Osteocyte (in vitro differentiated cells): Measurements from ENCODE around the gene ZFP3. TPM values are rescaled to one million over a fixed set of nuclear protein-coding genes. Genes with fewer than 3 reads are reported as not detected.

Source experiments
- DNase-seq: peaks from one replicate; pipeline ENCODE4 v3.0.0; 2021; ENCODE audit warnings: mixed read lengths; ENCODE audit not compliant: unreplicated experiment; ENCODE audit errors: extremely low spot score
- H3K27ac Mint-ChIP-seq: one replicate; pipeline ENCODE4 v1.8.0; 2021; ENCODE audit warnings: mild to moderate bottlenecking, mixed read lengths; ENCODE audit not compliant: unreplicated experiment
- H3K27me3 Mint-ChIP-seq: one replicate; pipeline ENCODE4 v1.8.0; 2021; ENCODE audit warnings: mixed read lengths; ENCODE audit not compliant: unreplicated experiment
- H3K36me3 Mint-ChIP-seq: one replicate; pipeline ENCODE4 v1.8.0; 2021; ENCODE audit warnings: mixed read lengths; ENCODE audit not compliant: unreplicated experiment
- H3K4me1 Mint-ChIP-seq: one replicate; pipeline ENCODE4 v1.8.0; 2021; ENCODE audit warnings: mixed read lengths; ENCODE audit not compliant: unreplicated experiment
- H3K4me3 Mint-ChIP-seq: one replicate; pipeline ENCODE4 v1.8.0; 2021; ENCODE audit warnings: mild to moderate bottlenecking, moderate library complexity, mixed read lengths; ENCODE audit not compliant: unreplicated experiment
- H3K9me3 Mint-ChIP-seq: one replicate; pipeline ENCODE4 v1.8.0; 2021; ENCODE audit warnings: mixed read lengths; ENCODE audit not compliant: unreplicated experiment
- CTCF ChIP-seq: fragments of 200-600 bp; sonication (generic); IDR thresholded peaks from 2 replicates; pipeline ENCODE4 v1.5.0; 2021; ENCODE audit warnings: antibody characterized with exemption, mild to moderate bottlenecking, moderate library complexity
- total RNA-seq: library from RNA; stranded (reverse); gene quantifications from 2 replicates; pipeline ENCODE4 v1.2.1, GENCODE V29; 2021

Gene ZFP3
- total RNA-seq, 1 donor from 2014 or later = 0.78 TPM

- H3K36me3 Mint-ChIP-seq = no peaks in the 10 kb centered on the region
- no peak overlapping the region for H3K27ac Mint-ChIP-seq
- no peak for DNase-seq
- no peaks in the 10 kb centered on the region for H3K9me3 Mint-ChIP-seq
- H3K27me3 Mint-ChIP-seq = peaks cover 4% of the 10 kb centered on the region
- no peak for TF ChIP-seq CTCF
- H3K4me1 Mint-ChIP-seq = no peaks in the 10 kb centered on the region
- no peak overlapping the region for H3K4me3 Mint-ChIP-seq
Measured at GRCh38 chr17:5044630-5045029, 33.6 kb upstream of the ZFP3 start.

GRCh38 chr17:5045496-5045895 is 32.8 kb upstream of the ZFP3 start:
- Mint-ChIP-seq H3K9me3 (no peaks in the 10 kb centered on the region), H3K36me3 (no peaks in the 10 kb centered on the region), H3K4me3 (no peak overlapping the region), H3K27me3 (no peaks in the 10 kb centered on the region), H3K27ac (no peak overlapping the region), H3K4me1 (no peaks in the 10 kb centered on the region)
- TF ChIP-seq CTCF = no peak
- DNase-seq = no peak

- DNase-seq = no peak
- no peaks in the 10 kb centered on the region for H3K9me3 Mint-ChIP-seq
Measured at GRCh38 chr17:5047446-5047845, 30.8 kb upstream of the ZFP3 start.

GRCh38 chr17:5049314-5049841 is 28.9 kb upstream of the ZFP3 start:
- no peaks in the 10 kb centered on the region for H3K27me3 Mint-ChIP-seq
- no peaks in the 10 kb centered on the region for H3K36me3 Mint-ChIP-seq
- no peak overlapping the region for H3K4me3 Mint-ChIP-seq
- no peak overlapping the region for H3K27ac Mint-ChIP-seq
- no peak for TF ChIP-seq CTCF
- H3K9me3 Mint-ChIP-seq = no peaks in the 10 kb centered on the region
- DNase-seq = no peak
- no peaks in the 10 kb centered on the region for H3K4me1 Mint-ChIP-seq

More at GRCh38 chr17:5047446-5047845, 30.8 kb upstream of the ZFP3 start:
- Mint-ChIP-seq H3K27ac (no peak overlapping the region), H3K27me3 (no peaks in the 10 kb centered on the region), H3K4me1 (no peaks in the 10 kb centered on the region), H3K4me3 (no peak overlapping the region), H3K36me3 (no peaks in the 10 kb centered on the region)
- TF ChIP-seq CTCF = no peak

GRCh38 chr17:5050278-5050677 is 28.0 kb upstream of the ZFP3 start:
- H3K27me3 Mint-ChIP-seq = no peaks in the 10 kb centered on the region
- H3K4me3 Mint-ChIP-seq = no peak overlapping the region

More at GRCh38 chr17:5050278-5050677, 28.0 kb upstream of the ZFP3 start:
- Mint-ChIP-seq H3K36me3 (no peaks in the 10 kb centered on the region), H3K9me3 (no peaks in the 10 kb centered on the region), H3K4me1 (no peaks in the 10 kb centered on the region), H3K27ac (no peak overlapping the region)
- no peak for DNase-seq
- no peak for TF ChIP-seq CTCF
